ENCODE data around the gene SLC25A48.

SLC25A48 gene

GRCh38 chr5:135877570-135878155 lies 43.2 kb downstream of the SLC25A48 start:
- no peak for TF ChIP-seq CTCF (IDR thresholded peaks at IDR 0.05; ENCODE audit: extremely low read depth, missing control alignments)
- DNase-seq (ENCODE audit: low spot score): no peak

- TF ChIP-seq CTCF (IDR thresholded peaks at IDR 0.05; ENCODE audit: extremely low read depth, missing control alignments): no peak
Observed at GRCh38 chr5:135878156-135878620, 43.7 kb downstream of the SLC25A48 start.

GRCh38 chr5:135879591-135879990 lies 45.1 kb downstream of the SLC25A48 start:
- no peak for TF ChIP-seq CTCF (IDR thresholded peaks at IDR 0.05; ENCODE audit: extremely low read depth, missing control alignments)
- no peak for DNase-seq (ENCODE audit: low spot score)

More at GRCh38 chr5:135878156-135878620, 43.7 kb downstream of the SLC25A48 start:
- no peak for DNase-seq (ENCODE audit: low spot score)

- TF ChIP-seq CTCF (IDR thresholded peaks at IDR 0.05; ENCODE audit: extremely low read depth, missing control alignments): no peak
- no peak for DNase-seq (ENCODE audit: low spot score)
Observed at GRCh38 chr5:135880278-135880677, 45.8 kb downstream of the SLC25A48 start.

DNA sequence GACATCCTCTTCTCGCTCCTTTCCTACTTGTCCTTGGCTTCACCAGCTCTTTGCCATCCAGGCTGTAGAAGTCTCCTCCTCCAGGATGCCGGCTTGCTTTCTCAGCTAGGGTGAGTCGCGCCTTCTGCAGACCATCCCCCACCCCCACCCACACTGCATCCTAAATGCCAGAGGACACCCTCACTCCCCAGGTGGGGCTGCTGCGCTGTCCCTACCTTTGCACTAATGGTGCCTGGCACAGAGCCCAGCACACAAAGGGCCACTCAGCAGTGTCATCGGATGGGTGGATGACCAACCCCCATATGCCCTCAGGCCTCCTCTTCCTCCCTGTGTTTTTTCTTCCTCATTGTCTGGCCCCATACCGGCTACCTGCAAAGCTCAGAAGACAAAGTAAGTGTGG lies 46.3 kb downstream of the SLC25A48 start:
- DNase-seq (ENCODE audit: low spot score): no peak

DNA sequence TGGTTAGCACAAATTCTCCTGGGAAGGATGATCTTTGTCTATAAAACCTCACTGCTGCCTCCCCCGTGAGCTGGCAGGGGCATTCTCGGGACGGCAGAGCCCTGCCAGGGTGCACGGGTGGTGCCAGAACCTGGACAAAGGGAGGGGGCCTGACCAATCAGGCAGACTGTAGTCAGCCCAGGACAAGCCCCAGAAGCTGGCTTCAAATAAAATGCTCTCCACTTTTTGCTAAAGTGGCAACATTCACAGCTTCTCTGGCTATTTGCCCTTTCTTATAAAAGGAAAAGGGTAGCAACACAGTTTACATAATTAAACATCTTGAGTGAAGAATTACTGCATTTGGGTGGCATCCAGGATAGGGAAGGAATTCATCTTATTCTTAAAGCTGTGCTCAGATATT lies 46.8 kb downstream of the SLC25A48 start:
- no peak for TF ChIP-seq CTCF (IDR thresholded peaks at IDR 0.05; ENCODE audit: extremely low read depth, missing control alignments)
- no peak for DNase-seq (ENCODE audit: low spot score)

More for the DNA sequence above, 46.3 kb downstream of the SLC25A48 start:
- TF ChIP-seq CTCF (IDR thresholded peaks at IDR 0.05; ENCODE audit: extremely low read depth, missing control alignments): no peak

DNA sequence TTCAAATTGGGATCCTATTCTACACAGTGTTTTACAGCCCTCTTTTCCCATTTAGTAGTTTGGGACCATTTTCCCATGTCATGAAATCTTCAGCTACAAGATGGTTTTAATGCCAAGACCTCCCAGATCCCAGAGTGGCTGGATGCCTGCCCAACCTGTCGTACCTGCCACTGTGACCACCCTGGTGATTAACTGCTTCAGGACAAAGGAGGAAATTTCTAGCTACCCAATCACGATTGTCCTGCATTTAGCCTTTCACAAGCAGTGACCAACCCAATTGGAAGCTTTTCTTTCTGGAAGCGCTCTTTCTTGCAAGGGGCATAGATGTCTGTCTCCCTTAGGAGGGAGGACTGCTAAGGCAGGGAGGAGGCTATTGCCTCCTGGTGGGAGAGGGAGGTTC lies 47.4 kb downstream of the SLC25A48 start:
- DNase-seq (ENCODE audit: low spot score): no peak
- TF ChIP-seq CTCF (IDR thresholded peaks at IDR 0.05; ENCODE audit: extremely low read depth, missing control alignments): no peak
